Heart left ventricle (tissue), 13 donors: ENCODE measurements around the gene KRT1.

Experiments
- POLR2A ChIP-seq, 2 donors: fragments of 450-650 bp; IDR thresholded peaks; one replicate each; pipeline ENCODE4 v1.6.1; 2017; ENCODE audit warnings: antibody characterized with exemption in 2 of 2, mild to moderate bottlenecking in 2 of 2, moderate library complexity in 2 of 2
- TF ChIP-seq, protein P1 (sequence below), 12 donors: fragments of 200-600 bp; sonication (generic) in 4 of 12; IDR thresholded peaks; one replicate each; pipeline versions ENCODE4 v1.5.0 to v1.8.0; 2018 to 2022; ENCODE audit warnings: antibody characterized with exemption in 12 of 12, mild to moderate bottlenecking in 5 of 12
- donor health status: ischemic (EF 13 %, LVEDD 7.1; RV severe dilation, severe dysfunction).
- donor health status: DM: no; HTN: yes; CAD: no.
- donor health status: DM: no; HTN: no; CAD: no.
- donor health status: ischemic (EF 25% LVEDD 6.9; RV normal size, moderate dysfunction).
- donor health status: ischemic (EF 25% LVEDD 5.7; RV mildly dilated, moderate dysfunction).
- donor health status: ischemic (EF 35%, LVEDD 5.7; RV mildly dilated, moderate dysfunction).
- donor health status: nonischemic (EF 11% LVEDD 7.7; RV severe dilation, severe dysfunction).
- donor health status: DM: yes; HTN: yes; CAD: no.
- donor health status: PGD.
- donor health status: ischemic (EF 29% LVEDD 5.4; RV normal size, mild dysfunction).
- donor health status: nonischemic (EF 23%, LVEDD 6.1; RV moderate dilation, normal function).

DNA sequence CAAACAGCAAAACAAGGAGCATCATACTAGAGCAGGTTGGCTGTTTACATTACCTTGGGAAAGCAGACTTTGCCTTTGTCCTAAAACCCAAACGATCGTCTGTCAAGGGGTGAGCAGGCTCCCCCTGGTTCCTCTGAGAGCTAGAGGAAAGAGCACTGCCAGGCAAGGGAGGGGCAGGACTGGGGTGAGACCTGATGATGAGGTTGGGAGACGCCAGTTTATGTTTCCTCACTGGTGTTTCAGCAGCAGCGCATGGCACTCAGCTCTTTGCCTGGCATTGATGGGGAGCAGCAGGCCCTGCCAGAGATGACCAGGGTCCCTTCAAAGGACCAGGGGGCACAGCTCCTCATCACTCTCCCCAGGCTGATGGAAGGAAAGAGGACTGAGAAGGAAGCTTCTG lies 20.3 kb downstream of the KRT1 start:
- TF ChIP-seq, protein P1, sequence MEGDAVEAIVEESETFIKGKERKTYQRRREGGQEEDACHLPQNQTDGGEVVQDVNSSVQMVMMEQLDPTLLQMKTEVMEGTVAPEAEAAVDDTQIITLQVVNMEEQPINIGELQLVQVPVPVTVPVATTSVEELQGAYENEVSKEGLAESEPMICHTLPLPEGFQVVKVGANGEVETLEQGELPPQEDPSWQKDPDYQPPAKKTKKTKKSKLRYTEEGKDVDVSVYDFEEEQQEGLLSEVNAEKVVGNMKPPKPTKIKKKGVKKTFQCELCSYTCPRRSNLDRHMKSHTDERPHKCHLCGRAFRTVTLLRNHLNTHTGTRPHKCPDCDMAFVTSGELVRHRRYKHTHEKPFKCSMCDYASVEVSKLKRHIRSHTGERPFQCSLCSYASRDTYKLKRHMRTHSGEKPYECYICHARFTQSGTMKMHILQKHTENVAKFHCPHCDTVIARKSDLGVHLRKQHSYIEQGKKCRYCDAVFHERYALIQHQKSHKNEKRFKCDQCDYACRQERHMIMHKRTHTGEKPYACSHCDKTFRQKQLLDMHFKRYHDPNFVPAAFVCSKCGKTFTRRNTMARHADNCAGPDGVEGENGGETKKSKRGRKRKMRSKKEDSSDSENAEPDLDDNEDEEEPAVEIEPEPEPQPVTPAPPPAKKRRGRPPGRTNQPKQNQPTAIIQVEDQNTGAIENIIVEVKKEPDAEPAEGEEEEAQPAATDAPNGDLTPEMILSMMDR (IDR thresholded peaks at IDR 0.05) = no peak
- TF ChIP-seq POLR2A (IDR thresholded peaks at IDR 0.05) = no peak
